CD4-positive, alpha-beta memory T cell (primary cell): ENCODE results near the gene FAM47E. TPM values are rescaled to one million over a fixed set of nuclear protein-coding genes. Genes with fewer than 3 reads are reported as not detected.
"Not testable (repeated sequence)": the region's sequence is repeated elsewhere in the genome, so short reads cannot be mapped to it uniquely, and the experiment has no call there.

Experiments
- CTCF ChIA-PET: fragments of 350-600 bp; sonication (Branson Sonifier 250); formaldehyde crosslinking; loops from one replicate; lab custom pipeline; 2021; ENCODE audit warnings: inconsistent platforms; ENCODE audit not compliant: partially characterized antibody; lab: Charles Lee
- POLR2A ChIA-PET: fragments of 350-600 bp; sonication (Branson Sonifier 250); formaldehyde crosslinking; loops from one replicate; lab custom pipeline; 2021; ENCODE audit not compliant: partially characterized antibody; lab: Charles Lee
- DNase-seq, 5 donors: peaks; one replicate each; pipeline versions ENCODE4 v3.0.0 to v3.0.0-alpha.2; 2020 to 2022; ENCODE audit warnings: mixed read lengths in 1 of 5
- H3K27ac ChIP-seq: one replicate; pipeline ENCODE4 v1.7.0; 2013; ENCODE audit warnings: low read depth, low read length
- H3K27me3 ChIP-seq: 2 replicates; pipeline ENCODE4 v1.7.0; 2013; ENCODE audit warnings: mild to moderate bottlenecking, low read length, moderate library complexity; ENCODE audit not compliant: insufficient read depth
- H3K36me3 ChIP-seq: 2 replicates; pipeline ENCODE4 v1.7.0; 2013; ENCODE audit warnings: mild to moderate bottlenecking, low read length, moderate library complexity; ENCODE audit not compliant: insufficient read depth
- H3K4me1 ChIP-seq: 2 replicates; pipeline ENCODE4 v1.7.0; 2013; ENCODE audit warnings: mild to moderate bottlenecking, low read length, moderate library complexity; ENCODE audit not compliant: insufficient read depth
- H3K4me3 ChIP-seq, 2 donors: one replicate each; pipeline ENCODE4 v1.7.0; 2013; ENCODE audit warnings: low read length in 2 of 2, mild to moderate bottlenecking in 1 of 2
- H3K9me3 ChIP-seq, 2 donors: one replicate each; pipeline ENCODE4 v1.7.0; 2013; ENCODE audit warnings: low read length in 2 of 2, control low read depth in 1 of 2; ENCODE audit not compliant: control insufficient read depth in 1 of 2
- H3K27ac Mint-ChIP-seq, 7 donors: one replicate each; pipeline ENCODE4 v1.8.0; 2020 to 2021; ENCODE audit warnings: mixed read lengths in 7 of 7, mild to moderate bottlenecking in 6 of 7, inconsistent platforms in 3 of 7, moderate library complexity in 3 of 7
- H3K27me3 Mint-ChIP-seq, 2 donors: one replicate each; pipeline ENCODE4 v1.8.0; 2020 to 2021; ENCODE audit warnings: mixed read lengths in 2 of 2
- H3K36me3 Mint-ChIP-seq, 2 donors: one replicate each; pipeline ENCODE4 v1.8.0; 2020 to 2021; ENCODE audit warnings: mixed read lengths in 2 of 2, inconsistent platforms in 1 of 2, mild to moderate bottlenecking in 1 of 2
- H3K4me1 Mint-ChIP-seq, 4 donors: one replicate each; pipeline ENCODE4 v1.8.0; 2020 to 2021; ENCODE audit warnings: mixed read lengths in 4 of 4, mild to moderate bottlenecking in 1 of 4
- H3K4me3 Mint-ChIP-seq, 8 donors: one replicate each; pipeline ENCODE4 v1.8.0; 2020 to 2021; ENCODE audit warnings: mixed read lengths in 8 of 8, mild to moderate bottlenecking in 7 of 8, moderate library complexity in 6 of 8, inconsistent platforms in 3 of 8
- H3K9me3 Mint-ChIP-seq, 8 donors: one replicate each; pipeline ENCODE4 v1.8.0; 2020 to 2021; ENCODE audit warnings: mixed read lengths in 8 of 8, mild to moderate bottlenecking in 5 of 8, inconsistent platforms in 3 of 8, moderate library complexity in 1 of 8
- intact Hi-C: fragments of 100-400 bp; cut with micrococcal nuclease; formaldehyde crosslinking; loops from one replicate; pipeline ENCODE4 v1.15.1; 2023
- polyA plus RNA-seq, 2 donors: library from polyadenylated mRNA; unstranded; fragments of 300-500 nt; fragmentation: Illumina TruSeq; gene quantifications; one replicate each; pipeline ENCODE4 v1.2.3, GENCODE V29; 2021
- total RNA-seq, 2 experiments: library from RNA; stranded (reverse); gene quantifications; one replicate each; pipeline ENCODE4 v1.2.3, GENCODE V29; 2021

The FAM47E gene
- total and polyA plus RNA-seq, 4 experiments from 2014 or later, result 0.18 to 0.64 TPM; not detected in 2

DNA sequence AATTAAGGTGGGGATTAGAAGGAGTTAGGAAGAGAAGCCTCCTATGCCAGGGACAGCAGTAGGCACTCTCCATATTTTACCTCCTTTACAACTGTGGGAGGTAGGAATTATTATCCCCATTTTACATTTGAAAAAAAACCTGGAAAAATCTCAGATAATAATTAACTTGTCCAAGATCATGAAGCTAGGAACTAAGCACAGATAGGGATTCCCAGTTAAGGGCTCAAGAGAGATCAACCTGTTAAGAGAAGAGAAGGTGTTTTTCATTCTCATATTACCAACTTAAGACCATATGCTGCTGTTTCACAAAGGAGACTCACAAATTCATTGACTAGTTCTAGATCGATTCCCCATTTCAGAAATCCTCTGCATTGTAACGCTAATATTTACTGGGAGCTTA is 16.1 kb upstream of the FAM47E start:
- H3K36me3 ChIP-seq, result no peaks in the 10 kb centered on the region

DNA sequence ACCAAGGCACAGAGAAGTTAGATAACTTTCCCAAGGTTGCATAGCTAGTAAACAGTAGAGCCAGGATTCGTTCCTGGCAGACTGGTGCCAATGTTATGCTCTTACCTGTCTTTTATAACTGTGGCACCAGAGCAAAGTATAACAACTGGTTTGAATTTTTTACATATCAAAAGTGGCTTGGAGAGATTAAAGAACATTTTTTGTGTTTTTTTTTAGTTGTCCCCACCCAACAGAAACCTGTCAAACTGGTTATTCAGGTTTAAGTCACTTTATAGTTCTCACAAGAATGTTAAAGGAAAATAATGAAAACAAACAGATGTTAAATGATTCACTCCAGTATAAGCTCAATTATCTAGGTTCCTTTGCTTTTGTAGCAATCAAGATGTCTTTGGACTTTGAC is 15.6 kb upstream of the FAM47E start:
- DNase-seq, result no peak
- peaks cover 0 to 2% (median 0%) of the 10 kb centered on the region in 4 donors for H3K4me1 Mint-ChIP-seq

More for the DNA sequence above, 16.1 kb upstream of the FAM47E start:
- H3K4me1 ChIP-seq, result no peaks in the 10 kb centered on the region
- no peak for DNase-seq
- no peak overlapping the region for H3K27ac Mint-ChIP-seq
- no peak overlapping the region for H3K4me3 ChIP-seq
- no peaks in the 10 kb centered on the region for H3K36me3 Mint-ChIP-seq
- H3K4me1 Mint-ChIP-seq, result peaks cover 0 to 2% (median 0%) of the 10 kb centered on the region in 4 donors
- H3K27ac ChIP-seq, result no peak overlapping the region
- POLR2A ChIA-PET, result no interaction called here
- H3K9me3 Mint-ChIP-seq, result peaks cover 0 to 20% (median 13%) of the 10 kb centered on the region in 8 donors
- intact Hi-C loops, result no loop called here
- peaks cover 2 to 3% of the 10 kb centered on the region in 2 donors for H3K27me3 Mint-ChIP-seq
- H3K27me3 ChIP-seq, result no peaks in the 10 kb centered on the region
- CTCF ChIA-PET, result interaction anchor here (0.7 to 1.7 kb wide), 3 partner anchors 18 to 462 kb away, joined by 3 to 4 read pairs (median 3); no protein-coding TSS in a partner anchor
- no peak overlapping the region for H3K4me3 Mint-ChIP-seq
- H3K9me3 ChIP-seq, result peaks cover 0 to 5% of the 10 kb centered on the region in 2 donors

DNA sequence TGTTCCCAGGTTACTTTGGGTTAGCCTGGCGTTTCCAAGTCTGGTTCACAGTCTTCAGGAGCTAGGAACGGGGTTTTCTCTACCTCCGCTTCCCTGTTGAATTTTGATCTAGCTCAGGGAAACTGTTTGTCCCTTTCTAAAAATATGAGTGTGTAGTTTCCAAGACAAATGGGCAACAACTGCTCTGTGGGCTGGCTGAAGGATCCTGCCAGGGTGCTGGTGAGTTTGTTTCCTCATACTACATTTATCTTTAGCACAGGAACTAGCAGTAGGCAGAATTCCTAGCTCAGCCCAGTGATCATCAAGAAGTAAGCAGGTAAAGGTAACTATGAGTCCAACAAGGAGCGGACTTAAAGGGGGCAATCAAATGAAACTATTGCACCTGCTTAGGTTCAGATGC is 13.3 kb upstream of the FAM47E start:
- Histone ChIP-seq H3K27me3 (peaks cover 3% of the 10 kb centered on the region), H3K9me3 (peaks cover 0 to 9% of the 10 kb centered on the region in 2 donors), H3K27ac (no peak overlapping the region), H3K4me1 (no peaks in the 10 kb centered on the region), H3K36me3 (no peaks in the 10 kb centered on the region), H3K4me3 (no peak overlapping the region)
- H3K36me3 Mint-ChIP-seq, result no peaks in the 10 kb centered on the region
- H3K4me3 Mint-ChIP-seq, result no peak overlapping the region
- ChIA-PET CTCF (no interaction called here), POLR2A (no interaction called here)
- peaks cover 0 to 2% (median 0%) of the 10 kb centered on the region in 4 donors for H3K4me1 Mint-ChIP-seq
- peaks cover 3 to 16% of the 10 kb centered on the region in 2 donors for H3K27me3 Mint-ChIP-seq
- intact Hi-C loops, result no loop called here
- peaks cover 0 to 33% (median 23%) of the 10 kb centered on the region in 8 donors for H3K9me3 Mint-ChIP-seq
- no peak overlapping the region for H3K27ac Mint-ChIP-seq
- DNase-seq, result no peak

More for the DNA sequence above, 15.6 kb upstream of the FAM47E start:
- Histone ChIP-seq H3K36me3 (no peaks in the 10 kb centered on the region), H3K4me1 (no peaks in the 10 kb centered on the region), H3K9me3 (peaks cover 0 to 9% of the 10 kb centered on the region in 2 donors), H3K27me3 (no peaks in the 10 kb centered on the region), H3K4me3 (no peak overlapping the region), H3K27ac (no peak overlapping the region)
- Mint-ChIP-seq H3K36me3 (no peaks in the 10 kb centered on the region), H3K4me3 (no peak overlapping the region), H3K27me3 (peaks cover 3 to 7% of the 10 kb centered on the region in 2 donors), H3K9me3 (peaks cover 0 to 24% (median 18%) of the 10 kb centered on the region in 8 donors), H3K27ac (no peak overlapping the region)
- ChIA-PET CTCF (interaction anchor here (0.7 to 1.7 kb wide), 3 partner anchors 19 to 462 kb away, joined by 3 to 4 read pairs (median 3); no protein-coding TSS in a partner anchor), POLR2A (interaction anchor here (0.6 kb wide), 1 partner anchor 41 kb away, joined by 3 read pairs; no protein-coding TSS in a partner anchor)
- intact Hi-C loops, result no loop called here

DNA sequence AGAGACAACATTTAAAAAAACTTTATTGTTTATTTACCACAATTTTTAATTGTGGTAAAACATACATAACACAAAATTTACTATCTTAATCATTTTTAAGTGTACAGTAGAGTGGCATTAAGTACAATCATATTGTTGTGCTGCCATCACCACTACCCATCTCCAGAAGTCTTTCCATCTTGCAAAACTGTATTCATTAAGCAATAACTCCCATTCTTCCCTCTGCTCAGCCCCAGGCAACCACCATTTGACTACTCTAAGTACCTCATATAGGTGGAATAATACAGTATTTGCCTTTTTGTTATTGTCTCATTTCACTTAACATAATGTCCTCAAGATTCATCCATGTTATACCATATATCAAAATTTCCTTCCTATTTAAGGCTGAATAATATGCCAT is 12.8 kb upstream of the FAM47E start:
- Histone ChIP-seq H3K27ac (no peak overlapping the region), H3K36me3 (no peaks in the 10 kb centered on the region), H3K4me1 (no peaks in the 10 kb centered on the region), H3K4me3 (no peak overlapping the region), H3K27me3 (peaks cover 3% of the 10 kb centered on the region), H3K9me3 (peaks cover 0 to 9% of the 10 kb centered on the region in 2 donors)
- ChIA-PET POLR2A (no interaction called here), CTCF (no interaction called here)
- Mint-ChIP-seq H3K36me3 (no peaks in the 10 kb centered on the region), H3K9me3 (peaks cover 0 to 33% (median 24%) of the 10 kb centered on the region in 8 donors), H3K4me1 (peaks cover 0 to 2% (median 0%) of the 10 kb centered on the region in 4 donors), H3K27me3 (peaks cover 3 to 16% of the 10 kb centered on the region in 2 donors), H3K4me3 (no peak overlapping the region), H3K27ac (no peak overlapping the region)
- DNase-seq, result no peak
- intact Hi-C loops, result no loop called here

DNA sequence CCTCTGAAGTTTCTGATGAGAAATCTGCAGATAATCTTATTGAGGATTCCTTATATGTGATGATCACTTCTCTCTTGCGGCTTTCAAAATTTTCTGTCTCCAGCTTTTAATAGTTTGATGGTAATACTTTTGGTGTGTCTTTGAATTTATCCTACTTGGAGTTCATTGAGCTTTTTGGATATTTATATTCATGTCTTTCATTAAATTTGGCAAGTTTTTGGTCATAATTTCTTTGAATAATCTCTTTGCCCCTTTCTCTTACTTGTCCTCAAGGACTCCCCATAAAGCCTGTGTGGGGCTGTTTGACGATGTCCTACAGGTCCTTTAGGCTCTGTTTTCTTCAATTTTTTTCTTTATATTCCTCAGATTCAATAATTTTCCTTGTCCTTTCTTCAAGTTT is 11.3 kb upstream of the FAM47E start:
- H3K27me3 Mint-ChIP-seq, result peaks cover 12 to 24% of the 10 kb centered on the region in 2 donors
- POLR2A ChIA-PET, result no interaction called here
- no peak for DNase-seq
- H3K4me1 ChIP-seq, result no peaks in the 10 kb centered on the region
- CTCF ChIA-PET, result interaction anchor here (1.1 kb wide), 1 partner anchor 28 kb away, joined by 3 read pairs; no protein-coding TSS in a partner anchor
- H3K27me3 ChIP-seq, result peaks cover 3% of the 10 kb centered on the region
- no peak overlapping the region for H3K27ac ChIP-seq
- peaks cover 0 to 9% of the 10 kb centered on the region in 2 donors for H3K9me3 ChIP-seq
- H3K27ac Mint-ChIP-seq, result no peak overlapping the region
- no peaks in the 10 kb centered on the region for H3K4me1 Mint-ChIP-seq
- no peak overlapping the region for H3K4me3 ChIP-seq
- intact Hi-C loops, result no loop called here
- peaks cover 0 to 33% (median 25%) of the 10 kb centered on the region in 8 donors for H3K9me3 Mint-ChIP-seq
- H3K36me3 Mint-ChIP-seq, result no peaks in the 10 kb centered on the region
- no peak overlapping the region for H3K4me3 Mint-ChIP-seq
- no peaks in the 10 kb centered on the region for H3K36me3 ChIP-seq

DNA sequence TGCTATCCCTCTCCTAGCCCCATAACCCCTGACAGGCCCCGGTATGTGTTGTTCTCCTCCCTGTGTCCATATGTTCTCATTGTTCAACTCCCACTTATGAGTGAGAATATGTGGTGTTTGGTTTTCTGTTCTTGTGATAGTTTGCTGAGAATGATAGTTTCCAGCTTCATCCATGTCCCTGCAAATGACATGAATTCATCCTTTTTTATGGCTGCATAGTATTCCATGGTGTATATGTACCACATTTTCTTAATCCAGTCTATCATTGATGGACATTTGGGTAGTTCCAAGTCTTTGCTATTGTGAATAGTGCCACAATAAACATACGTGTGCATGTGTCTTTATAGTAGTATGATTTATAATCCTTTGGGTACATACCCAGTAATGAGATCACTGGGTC is 7.6 kb upstream of the FAM47E start:
- H3K4me1 Mint-ChIP-seq, H3K4me3 Mint-ChIP-seq, CTCF ChIA-PET, H3K4me1 ChIP-seq, H3K36me3 Mint-ChIP-seq, H3K27me3 ChIP-seq, H3K36me3 ChIP-seq, H3K4me3 ChIP-seq, H3K27ac Mint-ChIP-seq, DNase-seq, intact Hi-C loops, H3K27ac ChIP-seq, H3K9me3 ChIP-seq, POLR2A ChIA-PET: not testable (repeated sequence)
- Mint-ChIP-seq H3K9me3 (peaks cover 0 to 27% (median 20%) of the 10 kb centered on the region in 8 donors), H3K27me3 (peaks cover 25 to 31% of the 10 kb centered on the region in 2 donors)

DNA sequence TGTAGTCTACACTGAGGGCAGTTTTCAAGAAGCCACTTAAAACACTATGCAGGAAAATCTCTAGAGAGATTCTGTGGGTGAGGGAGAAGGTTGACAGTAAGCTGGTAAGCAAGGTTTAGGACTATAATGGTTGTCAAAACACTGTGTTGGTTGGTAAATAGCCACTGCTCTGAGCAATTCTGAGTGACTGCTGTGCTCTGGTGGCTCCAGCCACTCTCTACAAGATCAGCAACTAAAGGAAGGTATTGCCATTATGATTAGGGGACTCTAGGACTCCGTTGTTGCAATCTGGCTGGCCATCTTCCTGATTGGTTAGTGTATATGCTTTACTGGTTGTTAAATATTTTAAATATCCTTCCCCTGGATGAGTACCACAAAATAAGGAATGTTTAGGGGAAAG is 5.5 kb upstream of the FAM47E start:
- intact Hi-C loops, result no loop called here
- H3K9me3 ChIP-seq, result no peaks in the 10 kb centered on the region
- no peak overlapping the region for H3K27ac ChIP-seq
- H3K36me3 ChIP-seq, result no peaks in the 10 kb centered on the region
- peaks cover 20% of the 10 kb centered on the region for H3K27me3 ChIP-seq
- no peak overlapping the region for H3K4me3 ChIP-seq
- POLR2A ChIA-PET, result no interaction called here
- CTCF ChIA-PET, result interaction anchor here (1.1 to 1.4 kb wide), 3 partner anchors 15 to 67 kb away, joined by 3 to 5 read pairs (median 3); no protein-coding TSS in a partner anchor
- Mint-ChIP-seq H3K27ac (no peak overlapping the region), H3K36me3 (no peaks in the 10 kb centered on the region), H3K4me3 (no peak overlapping the region), H3K27me3 (peaks cover 37 to 41% of the 10 kb centered on the region in 2 donors), H3K4me1 (peaks cover 0 to 3% (median 2%) of the 10 kb centered on the region in 4 donors), H3K9me3 (peaks cover 0 to 11% (median 5%) of the 10 kb centered on the region in 8 donors)
- peaks cover 2% of the 10 kb centered on the region for H3K4me1 ChIP-seq
- no peak for DNase-seq
